HCT116 (cell line): ENCODE data around the gene BECN2. TPM values are rescaled to one million over a fixed set of nuclear protein-coding genes. Genes with fewer than 3 reads are reported as not detected.

Experiments
- ATAC-seq: fragments of 200-7000 bp; cut with Tn5 transposase; 2 replicates; pipeline ENCODE4 v1.9.1; 2020; ENCODE audit warnings: mild to moderate bottlenecking, moderate library complexity
- BruUV-seq: library from RNA; stranded (reverse); fragments of 400-500 nt; replicated peaks from 2 replicates; lab custom pipeline; 2021; lab: Mats Ljungman, UMichigan
- CTCF ChIA-PET: fragments of 300-600 bp; sonication (Branson Sonifier 250); formaldehyde crosslinking; loops from one replicate; lab custom pipeline; 2021; ENCODE audit warnings: antibody characterized with exemption; lab: Charles Lee
- POLR2A ChIA-PET: fragments of 300-600, 350-600 bp; sonication (Branson Sonifier 250); formaldehyde crosslinking; loops from one replicate; lab custom pipeline; 2021; ENCODE audit warnings: antibody characterized with exemption; lab: Charles Lee
- RAD21 ChIA-PET, 2 experiments: fragments of 300-600 bp; sonication (Branson Sonifier 250); formaldehyde crosslinking; loops; one replicate each; lab custom pipeline; 2023; ENCODE audit warnings: low total read pairs in 2 of 2; ENCODE audit not compliant: uncharacterized antibody in 2 of 2, unreplicated experiment in 2 of 2, low non-redundant PET in 1 of 2; lab: Charles Lee
- DNase-seq: peaks from one replicate; pipeline ENCODE4 v3.0.0-alpha.2; 2010; ENCODE audit warnings: low read depth, low spot score
- H2AFZ ChIP-seq: fragments of 200-600 bp; shearing (Covaris generic), sonication (generic); 2 replicates; pipeline ENCODE4 v1.6.1; 2017; ENCODE audit warnings: low read depth, mixed run types, mixed read lengths, antibody characterized with exemption, low read length; ENCODE audit not compliant: poor library complexity, severe bottlenecking
- H3K27ac ChIP-seq: 2 replicates; pipeline ENCODE4 v1.5.1; 2012; ENCODE audit warnings: low read depth, low read length
- H3K27me3 ChIP-seq: fragments of 200-600 bp; sonication (generic); 2 replicates; pipeline ENCODE4 v1.6.1; 2016; ENCODE audit warnings: mixed run types, low read length, mixed read lengths; ENCODE audit not compliant: insufficient read depth
- H3K36me3 ChIP-seq, 2 experiments: fragments of 200-500 bp in 1 of 2; fragments of 200-600 bp in 1 of 2; sonication (Bioruptor generic) in 1 of 2; sonication (generic) in 1 of 2; 2 replicates each; pipeline versions ENCODE4 v1.5.1 to v1.6.1; 2014 to 2016; ENCODE audit warnings: low read length in 2 of 2, inconsistent platforms in 1 of 2, mixed read lengths in 1 of 2, mixed run types in 1 of 2; ENCODE audit not compliant: insufficient read depth in 2 of 2, control insufficient read depth in 1 of 2
- H3K4me1 ChIP-seq, 2 experiments: fragments of 200-600 bp in 1 of 2; sonication (generic) in 1 of 2; 2 replicates each; pipeline versions ENCODE4 v1.5.1 to v1.6.1; 2012 to 2017; ENCODE audit warnings: low read length in 2 of 2, inconsistent platforms in 1 of 2, mild to moderate bottlenecking in 1 of 2, mixed read lengths in 1 of 2, mixed run types in 1 of 2, moderate library complexity in 1 of 2; ENCODE audit not compliant: insufficient read depth in 2 of 2, control insufficient read depth in 1 of 2
- H3K4me2 ChIP-seq: fragments of 200-600 bp; sonication (generic); 2 replicates; pipeline ENCODE4 v1.6.1; 2017; ENCODE audit warnings: mixed run types, low read length, mixed read lengths
- H3K4me3 ChIP-seq, 2 experiments: fragments of 200-600 bp in 1 of 2; sonication (generic) in 1 of 2; replicated peaks in 1 of 2; 2 replicates each; pipeline ENCODE4 v1.5.1; 2011 to 2016; ENCODE audit warnings: low read length in 2 of 2, control low read depth in 1 of 2, low read depth in 1 of 2, mild to moderate bottlenecking in 1 of 2, mixed read lengths in 1 of 2, mixed run types in 1 of 2
- H3K79me2 ChIP-seq: fragments of 200-600 bp; sonication (generic); 2 replicates; pipeline ENCODE4 v1.6.1; 2017; ENCODE audit warnings: mild to moderate bottlenecking, mixed run types, low read length, moderate library complexity, mixed read lengths; ENCODE audit not compliant: insufficient read depth
- H3K9ac ChIP-seq: fragments of 200-600 bp; sonication (generic); 2 replicates; pipeline ENCODE4 v1.6.1; 2016; ENCODE audit warnings: low read length, mixed read lengths
- H3K9me2 ChIP-seq: fragments of 200-600 bp; sonication (generic), shearing (Covaris generic); 2 replicates; pipeline ENCODE4 v1.6.1; 2017; ENCODE audit warnings: mixed run types, mild to moderate bottlenecking, moderate library complexity; ENCODE audit not compliant: insufficient read depth
- H3K9me3 ChIP-seq, 2 experiments: fragments of 200-500 bp in 1 of 2; fragments of 200-600 bp in 1 of 2; sonication (Bioruptor generic) in 1 of 2; sonication (generic) in 1 of 2; 2 replicates each; pipeline ENCODE4 v1.6.1; 2014 to 2017; ENCODE audit warnings: low read length in 2 of 2, mixed read lengths in 2 of 2, inconsistent platforms in 1 of 2, low read depth in 1 of 2, mild to moderate bottlenecking in 1 of 2, mixed run types in 1 of 2, moderate library complexity in 1 of 2; ENCODE audit not compliant: control insufficient read depth in 1 of 2, insufficient read depth in 1 of 2
- H4K20me1 ChIP-seq: fragments of 200-600 bp; sonication (generic), shearing (Covaris generic); 2 replicates; pipeline ENCODE4 v1.6.1; 2017; ENCODE audit warnings: mixed run types, mild to moderate bottlenecking, moderate library complexity; ENCODE audit not compliant: insufficient read depth
- CBX3 ChIP-seq: IDR thresholded peaks from 2 replicates; pipeline ENCODE4 v1.6.1; 2012; ENCODE audit warnings: low read depth
- POLR2A ChIP-seq: IDR thresholded peaks from 2 replicates; pipeline ENCODE4 v1.7.0; 2011; ENCODE audit warnings: borderline replicate concordance; ENCODE audit not compliant: insufficient read depth, insufficient read length; ENCODE audit errors: extremely low read depth
- REST ChIP-seq: IDR thresholded peaks from 2 replicates; pipeline ENCODE4 v1.6.1; 2012; ENCODE audit warnings: low read depth
- SP1 ChIP-seq: IDR thresholded peaks from 2 replicates; pipeline ENCODE4 v1.6.1; 2012; ENCODE audit warnings: low read depth
- SRF ChIP-seq: IDR thresholded peaks from 2 replicates; pipeline ENCODE4 v1.6.1; 2012; ENCODE audit warnings: low read depth
- TCF7L2 ChIP-seq: IDR thresholded peaks from 2 replicates; pipeline ENCODE4 v1.7.0; 2011; ENCODE audit warnings: borderline replicate concordance, inconsistent platforms; ENCODE audit not compliant: insufficient read depth, insufficient read length; ENCODE audit errors: extremely low read depth
- YY1 ChIP-seq: IDR thresholded peaks from 2 replicates; pipeline ENCODE4 v1.6.1; 2011; ENCODE audit warnings: low read length, low read depth, moderate library complexity, mild to moderate bottlenecking; ENCODE audit not compliant: insufficient replicate concordance; ENCODE audit errors: extremely low read depth
- intact Hi-C: fragments of 100-400 bp; cut with micrococcal nuclease; formaldehyde crosslinking; loops from 2 replicates; pipeline ENCODE4 v1.10.0; 2022
- total RNA-seq: library from RNA; stranded (reverse); gene quantifications from one replicate; pipeline ENCODE4 v1.2.1, GENCODE V29; 2021; ENCODE audit not compliant: unreplicated experiment

Gene BECN2
- total RNA-seq, 1 experiment from 2014 or later = not detected

- DNase-seq (no peak), ATAC-seq (no peak)
- intact Hi-C loops = no loop called here
- no peak overlapping the region for H3K4me3 ChIP-seq
- ChIA-PET CTCF (no interaction called here), POLR2A (no interaction called here), RAD21 (no interaction called here)
- no peak overlapping the region for H3K9ac ChIP-seq
- H3K9me2 ChIP-seq = no peaks in the 10 kb centered on the region
- BruUV-seq = no TSS peak
- H4K20me1 ChIP-seq = no peaks in the 10 kb centered on the region
- no peak overlapping the region for H3K4me2 ChIP-seq
- no peaks in the 10 kb centered on the region for H3K27me3 ChIP-seq
- H2AFZ ChIP-seq = no peak overlapping the region
- H3K9me3 ChIP-seq = no peaks in the 10 kb centered on the region
- H3K4me1 ChIP-seq = no peaks in the 10 kb centered on the region
- no peaks in the 10 kb centered on the region for H3K79me2 ChIP-seq
- H3K36me3 ChIP-seq = no peaks in the 10 kb centered on the region
- H3K27ac ChIP-seq = no peak overlapping the region
- no peak for TF ChIP-seq CBX3
- TF ChIP-seq SP1 = no peak
- no peak for TF ChIP-seq YY1
- no peak for TF ChIP-seq SRF
- TF ChIP-seq REST = no peak
- TF ChIP-seq TCF7L2 = no peak
- TF ChIP-seq POLR2A = no peak
These were observed 33.3 kb upstream of the BECN2 start for GRCh38 chr1:241924080-241924808.
